GM20431 (cell line): ENCODE results near the gene FGF1.

Experiments
- in situ Hi-C: fragments of 300-500 bp; cut with MseI, MboI; formaldehyde crosslinking; loops from one replicate; pipeline ENCODE4 v1.15.0; 2020; ENCODE audit warnings: low sequenced_read_pairs; ENCODE audit not compliant: unreplicated experiment

The FGF1 gene

GRCh38 chr5:142597025-142597424 lies 88.9 kb downstream of the FGF1 start:
- in situ Hi-C loops, result no loop called here

DNA sequence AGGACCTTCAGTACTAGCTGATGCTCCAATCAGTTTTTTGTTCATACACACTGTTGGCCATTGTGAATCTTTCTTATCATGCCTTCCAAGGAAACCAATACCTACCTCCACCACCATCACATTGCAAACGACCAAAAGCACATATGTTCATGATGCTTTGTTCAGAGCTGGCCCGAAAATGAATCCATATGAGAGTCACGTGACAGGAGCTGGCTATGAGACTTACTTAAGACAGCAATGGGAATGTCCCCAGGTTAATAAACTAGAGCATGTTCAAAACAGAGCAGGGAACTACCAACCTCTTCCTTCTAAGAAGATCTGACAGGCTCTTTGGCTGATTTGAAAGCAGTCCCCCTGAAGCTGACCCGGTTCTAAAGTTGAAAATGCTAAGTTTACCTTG lies 93.5 kb downstream of the FGF1 start:
- in situ Hi-C loops, result no loop called here

DNA sequence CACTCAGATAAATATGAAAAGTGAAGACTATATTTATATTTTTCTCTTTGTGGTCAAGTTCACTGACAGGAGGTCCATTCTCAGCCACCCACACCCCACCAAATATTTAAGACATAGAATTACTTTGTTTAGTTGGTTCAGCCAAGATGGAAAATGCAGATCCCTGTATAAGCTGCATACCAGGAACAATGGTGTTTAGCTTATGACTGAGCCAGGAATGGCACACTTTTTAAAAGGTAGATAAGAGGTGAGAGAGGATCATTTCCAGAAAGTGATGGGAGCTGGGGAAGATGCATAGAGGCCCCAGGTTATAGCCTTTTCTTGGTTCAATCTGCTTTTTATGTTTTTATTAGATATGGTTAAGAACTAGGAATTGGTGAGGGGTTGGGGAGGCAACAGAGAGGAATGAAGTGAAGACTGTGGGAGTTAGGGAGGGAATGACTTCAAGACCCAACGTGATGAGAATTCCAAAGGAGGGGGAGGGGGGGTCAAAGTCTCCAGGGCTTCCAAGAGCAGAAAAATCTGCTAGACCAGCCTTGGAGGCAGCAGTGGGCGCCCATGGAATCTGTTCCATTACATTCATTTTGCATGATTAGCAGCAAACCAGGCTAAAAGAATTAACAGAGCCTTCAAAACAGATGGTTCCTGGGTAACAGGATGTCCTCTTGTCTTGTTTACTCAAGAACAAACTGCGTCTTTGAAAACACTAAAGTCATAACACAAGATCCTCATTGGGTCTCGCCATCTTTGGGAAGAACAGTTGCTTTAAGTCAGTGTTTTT lies 95.2 kb downstream of the FGF1 start:
- in situ Hi-C loops, result no loop called here

DNA sequence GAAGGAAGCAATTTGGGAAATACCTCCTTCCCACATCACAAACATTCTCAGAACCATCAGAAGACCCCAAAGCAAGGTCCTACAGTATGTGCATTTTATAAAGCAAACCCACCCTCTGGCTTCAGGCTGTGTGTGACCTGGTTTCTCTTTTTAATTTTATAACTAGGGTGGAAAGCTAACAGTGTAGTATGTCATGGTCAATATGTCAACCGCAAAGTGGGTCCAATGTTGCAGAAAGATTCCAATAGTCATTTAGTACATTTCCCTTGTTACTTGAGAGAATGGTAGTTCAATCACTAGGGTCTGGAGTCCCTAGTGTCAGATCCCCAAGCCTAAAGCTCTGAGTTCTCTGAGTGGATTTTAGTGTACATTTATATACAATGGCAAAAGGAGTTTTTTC lies 96.2 kb downstream of the FGF1 start:
- in situ Hi-C loops, result no loop called here

- in situ Hi-C loops, result no loop called here
Measured at GRCh38 chr5:142587354-142587965, 98.4 kb downstream of the FGF1 start.

GRCh38 chr5:142586552-142586951 lies 99.3 kb downstream of the FGF1 start:
- in situ Hi-C loops, result no loop called here

GRCh38 chr5:142585451-142585850 lies 100.4 kb downstream of the FGF1 start:
- in situ Hi-C loops, result no loop called here

DNA sequence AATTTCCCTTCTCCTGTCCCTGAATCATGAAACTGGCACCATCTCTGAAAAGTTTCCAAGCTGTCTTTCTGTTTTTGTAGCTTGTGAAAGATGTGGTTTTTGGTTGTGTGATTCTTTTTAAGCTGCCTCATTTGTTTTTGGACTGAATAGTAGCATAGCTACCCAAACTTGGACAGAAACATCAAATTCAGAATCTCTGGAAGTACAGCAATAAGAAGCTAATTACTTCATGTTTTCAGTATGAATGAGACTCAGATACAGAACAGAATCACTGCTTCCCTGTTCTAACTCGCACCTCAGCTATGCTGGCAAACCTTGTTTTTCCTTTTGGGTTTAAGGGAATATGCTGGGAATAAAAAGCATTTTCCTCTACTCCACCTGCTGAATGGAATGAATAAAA lies 101.0 kb downstream of the FGF1 start:
- in situ Hi-C loops, result no loop called here

DNA sequence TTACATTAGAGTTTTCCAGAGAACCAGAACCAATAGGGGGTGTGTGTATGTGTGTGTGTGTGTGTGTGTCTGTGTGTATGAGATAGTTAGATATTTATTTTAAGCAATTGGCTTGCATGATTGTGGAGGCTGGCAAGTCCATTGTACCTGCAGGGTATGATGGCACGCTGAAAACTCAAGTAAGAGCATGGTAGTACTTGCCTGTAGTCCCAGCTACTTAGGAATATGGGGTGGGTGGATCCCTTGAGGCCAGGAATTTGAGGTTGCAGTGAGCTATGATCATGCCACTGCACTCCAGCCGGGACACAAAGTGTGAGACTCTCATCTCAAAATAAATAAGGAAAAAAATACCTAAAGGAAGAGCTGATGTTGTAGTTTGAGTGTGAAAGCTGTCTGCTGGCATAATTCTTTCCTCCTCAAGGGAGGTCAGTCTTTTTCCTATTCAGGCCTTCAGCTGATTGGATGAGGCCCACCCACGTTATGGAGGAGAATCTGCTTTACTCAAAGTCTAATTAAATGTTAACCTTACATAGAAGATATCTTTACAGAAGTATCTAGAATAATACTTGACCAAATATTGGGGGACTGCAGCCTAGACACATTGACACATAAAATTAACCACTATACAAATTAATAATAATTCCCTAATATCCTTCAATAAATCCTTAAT lies 107.6 kb downstream of the FGF1 start:
- in situ Hi-C loops, result no loop called here

GRCh38 chr5:142576804-142577203 lies 109.1 kb downstream of the FGF1 start:
- in situ Hi-C loops, result no loop called here

DNA sequence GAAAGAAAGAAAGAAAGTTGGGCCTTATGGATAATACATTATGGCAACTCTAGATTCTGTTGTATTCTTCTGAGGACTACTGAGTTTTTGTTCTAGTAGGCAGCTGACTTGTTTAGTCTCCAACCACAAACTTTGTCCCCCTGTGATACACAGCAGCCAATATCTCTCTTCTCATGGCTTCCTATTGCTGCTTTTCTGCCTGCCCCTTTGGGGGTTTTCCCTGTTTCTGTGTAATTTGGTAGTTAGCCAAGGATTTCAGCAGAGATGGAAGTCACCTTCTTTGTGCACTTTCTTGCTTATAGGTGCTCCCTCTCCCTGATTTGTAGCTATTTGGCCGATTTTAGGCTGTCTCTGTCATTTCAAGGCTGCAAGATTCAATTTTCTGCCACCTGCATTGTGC lies 109.6 kb downstream of the FGF1 start:
- in situ Hi-C loops, result no loop called here

GRCh38 chr5:142572006-142572405 lies 113.9 kb downstream of the FGF1 start:
- in situ Hi-C loops, result loop anchor here (25.0 kb wide), 1 partner anchor 410 kb away; no protein-coding TSS in a partner anchor

- in situ Hi-C loops, result loop anchor here (25.0 kb wide), 1 partner anchor 409 kb away; no protein-coding TSS in a partner anchor
Measured at GRCh38 chr5:142571371-142571770, 114.5 kb downstream of the FGF1 start.

DNA sequence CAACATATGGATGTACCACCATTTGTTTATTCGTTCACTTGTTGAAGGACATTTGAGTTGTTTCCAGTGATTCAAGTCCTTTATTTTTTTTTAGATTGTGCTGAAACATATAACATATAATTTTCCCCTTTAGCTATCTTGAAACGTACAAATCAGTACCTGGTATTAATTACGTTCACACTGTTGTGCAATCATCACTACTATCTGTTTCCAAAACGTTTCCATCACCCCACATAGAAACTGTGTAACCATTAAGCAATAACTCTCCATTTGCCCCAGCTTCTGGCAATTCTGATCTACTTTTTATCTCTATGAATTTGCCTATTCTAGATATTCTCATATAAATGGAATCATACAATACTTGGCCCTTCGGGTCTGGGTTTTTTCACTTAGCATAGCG lies 116.0 kb downstream of the FGF1 start:
- in situ Hi-C loops, result loop anchor here (25.0 kb wide), 1 partner anchor 408 kb away; no protein-coding TSS in a partner anchor

DNA sequence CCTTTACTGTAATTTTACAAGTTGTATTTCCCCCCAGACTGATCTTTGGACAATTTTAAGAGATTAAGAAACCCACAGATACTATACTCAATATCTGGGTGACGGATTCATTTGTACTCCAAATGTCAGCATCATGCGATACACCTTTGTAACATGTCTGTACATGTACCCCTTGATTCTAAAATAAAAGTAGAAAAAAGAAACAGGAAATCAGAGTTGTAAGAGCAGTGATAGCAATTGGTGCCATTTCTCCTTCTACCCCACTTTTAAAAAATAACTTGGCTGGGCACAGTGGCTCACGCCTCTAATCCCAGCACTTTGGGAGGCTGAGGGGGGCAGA lies 116.9 kb downstream of the FGF1 start:
- in situ Hi-C loops, result loop anchor here (25.0 kb wide), 1 partner anchor 407 kb away; no protein-coding TSS in a partner anchor

DNA sequence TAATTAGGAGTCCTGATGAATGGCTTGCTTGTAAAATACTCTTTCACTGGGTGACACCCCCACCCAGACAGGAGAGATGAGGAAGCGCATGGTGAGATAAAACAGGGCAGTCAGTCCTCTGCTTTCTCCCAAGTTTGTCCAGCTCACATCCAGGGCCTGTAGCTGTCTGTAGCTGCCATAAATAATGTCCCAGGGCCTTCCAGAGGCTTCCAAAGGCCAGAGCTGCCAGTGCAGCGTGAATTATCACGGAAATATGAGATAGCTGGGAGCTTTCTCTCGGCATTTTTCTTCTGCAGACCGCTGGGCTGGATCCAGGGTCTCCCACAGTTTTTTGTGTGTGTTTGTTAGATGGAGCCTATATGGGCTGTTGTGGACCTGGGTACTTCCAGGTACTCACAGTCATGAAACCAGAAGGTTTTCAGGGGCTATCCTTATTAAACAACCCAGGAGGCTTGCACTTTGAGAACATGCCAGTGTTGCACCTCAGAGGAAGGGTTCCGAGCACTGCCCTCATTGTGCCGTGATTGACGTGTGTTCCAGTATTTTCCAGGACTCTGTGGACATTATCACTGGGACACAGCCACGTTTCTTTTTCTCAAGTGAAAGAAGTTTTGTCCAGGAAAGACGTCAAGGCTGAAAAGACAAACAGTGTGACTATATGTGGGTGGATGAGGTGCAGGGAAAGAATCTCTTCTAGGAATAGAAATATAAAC lies 117.5 kb downstream of the FGF1 start:
- in situ Hi-C loops, result loop anchor here (25.0 kb wide), 1 partner anchor 406 kb away; no protein-coding TSS in a partner anchor

DNA sequence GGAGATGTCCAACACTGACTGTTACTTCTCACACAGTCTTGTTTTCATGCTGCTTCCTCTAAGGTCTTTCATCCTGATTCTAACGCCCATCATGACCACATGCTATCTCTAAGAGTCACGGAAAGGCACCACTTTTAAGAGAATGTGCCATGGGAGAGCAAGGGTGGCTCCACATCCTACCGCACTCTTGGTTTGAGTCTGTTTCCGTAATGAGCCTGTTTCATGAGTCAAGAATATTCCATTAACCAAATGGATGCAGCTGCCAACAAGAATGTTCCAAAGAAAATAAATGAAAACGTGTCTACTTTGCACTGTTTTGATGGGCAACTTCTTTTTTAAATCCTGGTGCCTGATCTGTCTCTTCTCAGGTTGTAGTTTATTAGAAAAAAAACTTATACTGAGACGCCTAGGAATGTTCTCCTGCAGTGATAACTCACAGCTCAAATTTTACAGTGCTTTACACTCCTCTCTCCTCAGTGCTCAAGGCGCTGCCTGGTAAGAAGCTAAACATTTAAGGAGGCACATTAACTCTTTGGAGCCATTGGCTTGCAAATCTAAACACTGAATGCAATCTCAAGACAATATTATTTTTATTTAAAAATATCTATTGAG lies 124.3 kb downstream of the FGF1 start:
- in situ Hi-C loops, result loop anchor here (25.0 kb wide), 1 partner anchor 399 kb away; no protein-coding TSS in a partner anchor

GRCh38 chr5:142561029-142561428 lies 124.9 kb downstream of the FGF1 start:
- in situ Hi-C loops, result loop anchor here (25.0 kb wide), 1 partner anchor 399 kb away; no protein-coding TSS in a partner anchor

DNA sequence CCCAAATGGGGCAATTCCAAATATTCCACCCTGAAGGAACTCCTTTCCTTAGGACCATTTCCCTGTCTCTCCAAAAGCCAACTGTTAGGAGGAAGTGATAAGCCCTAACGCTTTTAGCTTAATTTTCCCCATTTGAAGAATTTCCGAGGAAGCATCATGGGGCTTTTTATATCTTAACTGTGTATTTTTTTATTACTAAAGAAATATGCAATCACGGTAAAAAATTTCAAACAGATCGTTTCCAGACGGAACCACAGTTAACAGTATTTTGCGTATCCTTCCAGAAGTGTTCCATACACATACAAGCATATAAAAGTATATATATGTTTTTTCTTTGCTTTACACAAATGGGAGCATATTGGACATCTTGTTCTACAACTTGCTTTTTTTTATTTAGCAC lies 133.8 kb downstream of the FGF1 start:
- in situ Hi-C loops, result loop anchor here (25.0 kb wide), 1 partner anchor 390 kb away; no protein-coding TSS in a partner anchor
